AG10803 (cell line): ENCODE results near the gene SNX6.
A peak's percentile ranks its signal among the peaks of the same experiment; 100 is the strongest.

Experiments
- DNase-seq: peaks from one replicate; pipeline ENCODE4 v3.0.0; 2010; ENCODE audit warnings: low read depth
- H3K4me3 ChIP-seq: 2 replicates; pipeline ENCODE4 v1.5.1; 2011; ENCODE audit warnings: mild to moderate bottlenecking, low read length, control low read depth
- CTCF ChIP-seq: conservative IDR thresholded peaks from 2 replicates; pipeline ENCODE4 v1.5.1; 2011; ENCODE audit warnings: mild to moderate bottlenecking, low read length, control low read depth, inconsistent platforms

Gene SNX6

GRCh38 chr14:34633742-34634141, 3.8 kb upstream of the SNX6 start:
- no peak for DNase-seq
- TF ChIP-seq CTCF, result no peak
- H3K4me3 ChIP-seq, result no peak overlapping the region

- DNase-seq, result no peak
- H3K4me3 ChIP-seq, result no peak overlapping the region
- TF ChIP-seq CTCF, result no peak
Observed at GRCh38 chr14:34632411-34632978, 2.5 kb upstream of the SNX6 start.

- DNase-seq, result no peak
- peak overlapping the region; percentile 95 for H3K4me3 ChIP-seq
- TF ChIP-seq CTCF, result no peak
Observed at GRCh38 chr14:34629344-34629656, 648 bp downstream of the SNX6 start.

DNA sequence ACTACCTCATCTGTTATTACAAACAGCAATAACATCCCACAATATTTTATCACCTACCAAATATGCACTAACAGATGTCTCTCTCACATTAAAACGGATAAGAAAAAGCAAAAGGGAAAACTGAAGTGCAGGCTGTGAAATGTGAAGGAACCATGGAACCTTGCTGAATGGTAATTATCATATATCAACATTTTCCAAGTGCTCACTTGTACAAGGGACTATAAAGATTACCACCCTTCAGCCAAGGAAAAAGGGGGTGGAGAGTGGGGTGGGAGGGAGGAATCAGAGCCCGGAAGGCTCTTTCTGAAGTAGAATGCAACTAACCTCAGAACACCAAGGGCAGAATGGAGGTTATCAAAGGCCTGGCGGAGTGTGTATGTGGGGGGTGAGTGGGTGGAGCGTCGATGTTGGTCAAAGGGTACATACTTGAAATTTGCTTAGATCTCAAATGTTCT, 1.2 kb downstream of the SNX6 start:
- TF ChIP-seq CTCF, result no peak
- DNase-seq, result peak; percentile 32
- H3K4me3 ChIP-seq, result peak overlapping the region; percentile 95

DNA sequence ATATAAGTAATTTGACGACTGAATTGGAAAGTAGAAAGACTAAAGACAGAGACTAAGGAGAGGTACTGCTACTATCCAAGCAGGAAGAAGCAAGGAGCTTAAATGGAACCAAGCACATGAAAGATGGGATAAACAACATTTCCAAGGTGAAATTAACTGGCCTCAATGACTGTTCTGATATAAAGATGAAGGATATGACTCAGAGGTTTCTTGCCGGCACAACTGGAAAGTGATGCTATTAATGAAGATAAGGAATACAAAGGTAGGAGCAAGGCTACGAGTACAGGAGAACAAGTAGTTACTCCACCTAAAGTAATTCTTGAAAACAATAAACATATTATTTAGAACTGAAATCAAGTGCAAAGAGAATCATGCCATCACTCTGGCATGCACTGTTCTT, 6.4 kb downstream of the SNX6 start:
- no peak overlapping the region for H3K4me3 ChIP-seq
- no peak for DNase-seq
- TF ChIP-seq CTCF, result no peak

DNA sequence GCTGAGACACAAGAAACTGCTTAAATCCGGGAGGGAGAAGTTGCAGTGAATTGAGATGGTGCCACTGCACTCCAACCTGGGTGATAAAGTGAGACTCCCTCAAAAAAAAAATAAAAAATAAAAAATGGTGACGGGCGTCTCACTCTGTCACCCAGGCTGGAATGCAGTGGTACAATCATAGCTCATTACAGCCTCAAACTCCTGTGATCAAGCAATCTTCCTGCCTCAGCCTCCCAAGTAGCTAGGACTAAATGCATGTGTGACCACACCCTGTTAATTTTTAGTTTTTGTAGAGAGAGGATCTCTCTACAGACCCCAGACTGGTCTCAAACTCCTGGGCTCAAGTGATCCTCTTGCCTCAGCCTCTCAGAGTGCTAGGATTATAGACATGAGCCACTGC, 9.1 kb downstream of the SNX6 start:
- H3K4me3 ChIP-seq, result no peak overlapping the region
- peak; percentile 32 for DNase-seq
- no peak for TF ChIP-seq CTCF

DNA sequence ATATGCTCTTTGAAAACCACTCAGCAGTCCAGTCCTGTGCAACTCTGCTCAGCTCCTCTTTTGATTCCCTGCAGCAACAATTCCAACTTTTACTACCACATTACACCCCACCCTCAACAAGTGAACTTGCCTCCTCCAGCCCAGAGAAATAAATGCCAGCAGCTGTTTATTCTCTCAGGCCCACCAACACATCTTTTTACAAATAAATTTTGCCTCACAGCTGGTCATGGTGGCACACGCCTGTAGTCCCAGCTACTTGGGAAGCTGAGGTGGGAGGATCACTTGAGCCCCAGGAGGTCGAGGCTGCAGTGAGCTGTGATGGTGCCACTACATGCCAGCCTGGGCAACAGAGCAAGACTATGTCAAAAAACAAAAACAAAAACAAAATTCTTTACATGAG, 9.8 kb downstream of the SNX6 start:
- no peak overlapping the region for H3K4me3 ChIP-seq
- no peak for DNase-seq
- no peak for TF ChIP-seq CTCF
